A549 treated with RU486 at 1 μM for 4 hours (cell line): ENCODE results near the gene SSC4D. TPM values are rescaled to one million over a fixed set of nuclear protein-coding genes. Genes with fewer than 3 reads are reported as not detected.

ENCODE experiments used
- total RNA-seq: library from RNA; stranded (reverse); fragments of 200-300 nt; extraction: Qiagen RNA extraction; gene quantifications from 5 replicates; pipeline ENCODE4 v1.2.3, GENCODE V29; 2022; ENCODE audit warnings: low read depth

Gene SSC4D
- total RNA-seq, result 0.83 to 1.4 TPM (median 1.2 TPM) in 5 replicates

DNA sequence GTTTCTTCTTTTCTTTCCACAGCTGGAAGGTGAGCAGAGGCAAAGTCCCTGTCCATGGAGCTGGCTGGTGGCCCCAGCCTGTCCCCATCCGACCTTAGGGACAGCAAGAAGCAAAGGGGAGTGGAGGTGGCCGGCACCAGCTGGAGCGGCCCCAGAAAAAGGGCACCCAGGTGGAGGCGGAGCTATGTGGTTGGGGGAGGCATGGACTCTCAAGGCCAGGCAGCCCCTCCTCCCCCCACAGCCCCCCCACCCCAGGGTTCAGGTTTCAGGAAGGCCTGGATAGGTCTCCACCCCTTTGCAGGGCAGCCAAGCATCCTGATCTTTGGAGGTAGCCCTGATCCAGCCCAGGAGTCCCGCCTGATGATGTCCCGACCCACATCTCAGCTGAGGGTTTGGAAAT, at the start of gene SSC4D:
TSS of gene SSC4D (minus strand) at position 161 of the 400 bp plus-strand sequence. CDS start 5,258 bp downstream, outside the sequence.

DNA sequence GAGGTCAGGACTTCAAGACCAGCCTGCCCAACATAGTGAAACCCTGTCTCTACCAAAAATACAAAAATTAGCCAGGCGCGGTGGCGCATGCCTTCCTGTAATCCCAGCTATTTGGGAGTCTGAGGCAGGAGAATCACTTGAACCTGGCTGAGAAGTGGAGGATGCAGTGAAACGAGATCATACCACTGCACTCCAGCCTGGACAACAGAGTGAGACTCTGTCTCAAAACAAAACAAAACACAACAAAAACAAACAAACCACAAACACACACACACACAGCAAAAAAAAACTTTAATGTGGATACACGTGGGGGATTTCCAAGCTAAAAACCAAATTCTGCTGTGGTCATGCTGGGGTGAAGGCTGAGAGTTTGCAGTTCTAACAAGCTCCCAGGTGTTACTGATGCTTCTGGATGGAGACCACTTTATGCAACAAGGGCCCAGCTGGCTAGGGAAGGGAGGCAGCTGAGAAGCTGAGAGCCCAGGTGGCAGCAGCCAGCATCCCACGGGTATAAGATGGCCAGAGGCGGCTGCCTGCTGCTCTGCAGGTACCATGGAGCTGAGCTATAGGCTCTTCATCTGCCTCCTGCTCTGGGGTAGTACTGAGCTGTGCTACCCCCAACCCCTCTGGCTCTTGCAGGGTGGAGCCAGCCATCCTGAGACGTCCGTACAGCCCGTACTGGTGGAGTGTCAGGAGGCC, 15.1 kb upstream of the SSC4D start, which contains the start of gene ZP3:
TSS of gene ZP3 (plus strand) at position 538 of the 699 bp plus-strand sequence. CDS start at position 553, 15 bp downstream.

DNA sequence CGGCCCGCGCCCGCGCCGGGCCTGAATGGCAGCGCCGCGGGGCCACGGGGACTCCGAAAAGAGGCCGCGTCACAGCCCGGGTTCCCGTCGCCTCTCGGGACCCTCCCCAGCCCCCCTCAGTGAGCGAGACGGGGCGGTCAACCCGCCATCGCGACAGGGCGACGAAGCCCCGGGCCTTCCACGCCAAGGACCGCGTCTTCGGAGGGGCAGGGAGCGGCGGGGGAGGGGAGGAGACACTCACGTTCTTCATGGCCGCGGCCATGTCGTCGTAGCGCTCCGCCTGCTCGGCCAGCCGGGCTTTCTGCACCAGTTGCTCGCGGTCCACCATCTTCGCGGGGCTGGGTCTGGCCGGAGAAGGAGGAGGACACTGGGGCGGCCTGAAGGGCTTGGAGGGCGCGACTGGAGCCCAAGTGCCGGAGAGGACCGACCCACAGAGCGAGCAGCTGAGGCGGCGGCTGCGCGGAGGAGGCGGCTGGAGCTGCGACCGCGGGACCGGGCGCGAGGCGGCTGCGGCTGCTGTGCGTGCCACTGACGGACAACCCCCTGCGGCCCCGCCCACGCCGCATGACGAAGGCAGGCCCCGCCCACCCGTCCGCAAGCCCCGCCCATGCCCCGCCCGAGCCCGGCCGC, 50.9 kb downstream of the SSC4D start, which contains the start of gene YWHAG:
TSS of gene YWHAG (minus strand) at position 511 of the 630 bp plus-strand sequence. CDS start at position 328, 183 bp downstream.

Other genes with a start within 250 kb of the SSC4D start
- 5.7 to 8.9 TPM (median 6.9 TPM) in 5 replicates for gene SRRM3, start 207.8 kb downstream of the SSC4D start, total RNA-seq
- 655 to 1,187 TPM (median 1,093 TPM) in 5 replicates for gene HSPB1, start 107.0 kb downstream of the SSC4D start, total RNA-seq
- 151 to 243 TPM (median 234 TPM) in 5 replicates for gene YWHAG, start 50.7 kb downstream of the SSC4D start, total RNA-seq
- 14.4 to 21.7 TPM (median 19.4 TPM) in 5 replicates for gene ZP3, start 15.3 kb upstream of the SSC4D start, total RNA-seq
- 29.0 to 42.9 TPM (median 41.7 TPM) in 5 replicates for gene DTX2, start 52.0 kb upstream of the SSC4D start, total RNA-seq
- gene UPK3B, start 100.9 kb upstream of the SSC4D start, total RNA-seq, result 11.2 to 20.7 TPM (median 17.7 TPM) in 5 replicates
- gene SPDYE16, start 133.6 kb upstream of the SSC4D start, total RNA-seq, result not detected in 5 replicates
- gene POMZP3, start 217.6 kb upstream of the SSC4D start, total RNA-seq, result 22.4 to 27.3 TPM (median 25.4 TPM) in 5 replicates